Panc1 (cell line): ENCODE measurements around the gene OR5B3. TPM values are rescaled to one million over a fixed set of nuclear protein-coding genes. Genes with fewer than 3 reads are reported as not detected.

ENCODE experiments used
- ATAC-seq: fragments of 200-7000 bp; cut with Tn5 transposase; 2 replicates; pipeline ENCODE4 v1.9.1; 2020; ENCODE audit warnings: mild to moderate bottlenecking, moderate library complexity
- Bru-seq: library from RNA; stranded (reverse); fragments of 400-500 nt; gene quantifications from one replicate; lab custom pipeline; 2021; lab: Mats Ljungman, UMichigan
- BruChase-seq, 2 experiments: library from RNA; stranded (reverse); fragments of 400-500 nt; gene quantifications; one replicate each; lab custom pipeline; 2021; lab: Mats Ljungman, UMichigan
- BruUV-seq: library from RNA; stranded (reverse); fragments of 400-500 nt; replicated peaks from 2 replicates; lab custom pipeline; 2021; lab: Mats Ljungman, UMichigan
- CTCF ChIA-PET: fragments of 300-600 bp; sonication (Branson Sonifier 250); formaldehyde crosslinking; loops from one replicate; lab custom pipeline; 2022; ENCODE audit warnings: antibody characterized with exemption; lab: Charles Lee
- POLR2A ChIA-PET: fragments of 300-600 bp; sonication (Branson Sonifier 250); formaldehyde crosslinking; loops from one replicate; lab custom pipeline; 2022; ENCODE audit warnings: antibody characterized with exemption; lab: Charles Lee
- DNase-seq: peaks from one replicate; pipeline ENCODE4 v3.0.0-alpha.2; 2010; ENCODE audit warnings: low read depth, low spot score
- H3K27ac ChIP-seq: 2 replicates; pipeline ENCODE4 v1.5.1; 2011; ENCODE audit warnings: mild to moderate bottlenecking, low read length, inconsistent platforms
- H3K27me3 ChIP-seq: fragments of 200-500 bp; sonication (Bioruptor generic); 2 replicates; pipeline ENCODE4 v1.6.0; 2014; ENCODE audit warnings: low read length, inconsistent platforms; ENCODE audit not compliant: control insufficient read depth, insufficient read depth
- H3K36me3 ChIP-seq: fragments of 200-500 bp; sonication (Bioruptor generic); 2 replicates; pipeline ENCODE4 v1.5.1; 2014; ENCODE audit warnings: inconsistent platforms, mild to moderate bottlenecking, low read length, moderate library complexity; ENCODE audit not compliant: control insufficient read depth, insufficient read depth
- H3K4me1 ChIP-seq: 2 replicates; pipeline ENCODE4 v1.5.1; 2011; ENCODE audit warnings: inconsistent platforms, mild to moderate bottlenecking, low read length, moderate library complexity; ENCODE audit not compliant: control insufficient read depth, insufficient read depth
- H3K4me3 ChIP-seq, 2 experiments: 2 replicates each; pipeline ENCODE4 v1.5.1; 2011 to 2012; ENCODE audit warnings: low read depth in 2 of 2, low read length in 2 of 2, mild to moderate bottlenecking in 2 of 2, inconsistent platforms in 1 of 2, moderate library complexity in 1 of 2
- H3K9me3 ChIP-seq: fragments of 200-500 bp; sonication (Bioruptor generic); 2 replicates; pipeline ENCODE4 v1.5.1; 2014; ENCODE audit warnings: low read depth, mild to moderate bottlenecking, inconsistent platforms, low read length, moderate library complexity; ENCODE audit not compliant: control insufficient read depth, insufficient read depth
- POLR2AphosphoS5 ChIP-seq: IDR thresholded peaks from 2 replicates; pipeline ENCODE4 v1.6.1; 2012; ENCODE audit warnings: mild to moderate bottlenecking, low read depth, low read length, moderate library complexity
- SIN3A ChIP-seq: IDR thresholded peaks from 2 replicates; pipeline ENCODE4 v1.6.1; 2012; ENCODE audit warnings: low read depth, mild to moderate bottlenecking, low read length, moderate library complexity, borderline replicate concordance; ENCODE audit not compliant: insufficient read depth
- TCF7L2 ChIP-seq: IDR thresholded peaks from 2 replicates; pipeline ENCODE4 v1.6.1; 2011; ENCODE audit warnings: mild to moderate bottlenecking, low read depth, low read length, inconsistent platforms
- in situ Hi-C: cut with HindIII; loops from 2 replicates; pipeline ENCODE4 v1.10.0; 2016; ENCODE audit warnings: low sequenced_read_pairs, low pct_unique_long_range_greater_than_20kb
- intact Hi-C: fragments of 100-400 bp; cut with micrococcal nuclease; formaldehyde crosslinking; loops from one replicate; pipeline ENCODE4 v1.10.0; 2022; ENCODE audit not compliant: unreplicated experiment
- long read RNA-seq: library from polyadenylated mRNA; unstranded; transcript quantifications from one replicate; pipeline ENCODE4 v2.0.0, GENCODE V29; 2021; ENCODE audit not compliant: unreplicated experiment
- polyA plus RNA-seq: library from polyadenylated mRNA; unstranded; fragments of >200 nt; gene quantifications from one replicate; pipeline ENCODE4 v1.2.1, GENCODE V29; 2012; ENCODE audit warnings: missing spikeins; ENCODE audit not compliant: insufficient read length
- total RNA-seq: library from RNA; stranded (reverse); gene quantifications from one replicate; pipeline ENCODE4 v1.2.1, GENCODE V29; 2021; ENCODE audit not compliant: unreplicated experiment
- TF ChIP-seq, protein P1 (sequence below), 2 experiments: IDR thresholded peaks; 2 replicates each; pipeline ENCODE4 v1.6.1; 2011 to 2012; ENCODE audit warnings: low read depth in 2 of 2, control low read depth in 1 of 2, low read length in 1 of 2, mild to moderate bottlenecking in 1 of 2, moderate library complexity in 1 of 2; ENCODE audit not compliant: insufficient read depth in 1 of 2
- TF ChIP-seq, protein P2 (sequence below): fragments of 450-650 bp; IDR thresholded peaks from 2 replicates; pipeline ENCODE4 v1.5.1; 2017; ENCODE audit warnings: mild to moderate bottlenecking

OR5B3 gene
- not detected for total RNA-seq
- not detected for polyA plus RNA-seq
- Bru-seq, nascent RNA, result not detected
- percentile 13 among the genes with signal in this experiment for BruChase-seq, experiment 1, labeled RNA remaining after a 2-hour chase
- not detected for BruChase-seq, experiment 2, labeled RNA remaining after a 6-hour chase
- long read RNA-seq, result 0 reads

DNA sequence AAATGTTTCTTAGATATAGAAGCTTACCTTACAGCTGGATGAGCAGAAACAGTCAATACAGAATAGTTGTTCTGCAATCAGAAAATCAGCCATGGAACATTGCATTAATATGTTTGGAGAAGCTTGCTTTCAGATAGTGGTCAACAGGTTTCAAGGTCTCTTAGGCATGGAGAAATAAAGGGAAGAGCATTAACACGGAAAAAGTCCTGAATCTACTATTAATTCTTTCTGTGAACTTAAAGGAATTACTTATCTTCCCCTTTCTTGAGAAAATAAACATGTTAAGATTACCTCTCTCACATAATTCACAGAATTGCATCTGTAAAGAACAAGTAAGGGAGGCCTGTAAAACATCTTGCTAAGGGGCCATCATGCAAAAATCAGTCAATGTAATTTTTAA lies at the start of gene OR5B3:
Gene OR5B3, minus strand, starts transcription at position 101 of the 400 bp plus-strand sequence. CDS start 3,465 bp downstream, outside the sequence.
- BruUV-seq, result no TSS peak
- no peaks in the 10 kb centered on the region for H3K4me1 ChIP-seq
- intact Hi-C loops (no loop called here), in situ Hi-C loops (no loop called here)
- H3K9me3 ChIP-seq, result no peaks in the 10 kb centered on the region
- ATAC-seq, result no peak
- H3K27ac ChIP-seq, result no peak within 1 kb of the TSS
- no peak for DNase-seq
- TF ChIP-seq, protein P1, sequence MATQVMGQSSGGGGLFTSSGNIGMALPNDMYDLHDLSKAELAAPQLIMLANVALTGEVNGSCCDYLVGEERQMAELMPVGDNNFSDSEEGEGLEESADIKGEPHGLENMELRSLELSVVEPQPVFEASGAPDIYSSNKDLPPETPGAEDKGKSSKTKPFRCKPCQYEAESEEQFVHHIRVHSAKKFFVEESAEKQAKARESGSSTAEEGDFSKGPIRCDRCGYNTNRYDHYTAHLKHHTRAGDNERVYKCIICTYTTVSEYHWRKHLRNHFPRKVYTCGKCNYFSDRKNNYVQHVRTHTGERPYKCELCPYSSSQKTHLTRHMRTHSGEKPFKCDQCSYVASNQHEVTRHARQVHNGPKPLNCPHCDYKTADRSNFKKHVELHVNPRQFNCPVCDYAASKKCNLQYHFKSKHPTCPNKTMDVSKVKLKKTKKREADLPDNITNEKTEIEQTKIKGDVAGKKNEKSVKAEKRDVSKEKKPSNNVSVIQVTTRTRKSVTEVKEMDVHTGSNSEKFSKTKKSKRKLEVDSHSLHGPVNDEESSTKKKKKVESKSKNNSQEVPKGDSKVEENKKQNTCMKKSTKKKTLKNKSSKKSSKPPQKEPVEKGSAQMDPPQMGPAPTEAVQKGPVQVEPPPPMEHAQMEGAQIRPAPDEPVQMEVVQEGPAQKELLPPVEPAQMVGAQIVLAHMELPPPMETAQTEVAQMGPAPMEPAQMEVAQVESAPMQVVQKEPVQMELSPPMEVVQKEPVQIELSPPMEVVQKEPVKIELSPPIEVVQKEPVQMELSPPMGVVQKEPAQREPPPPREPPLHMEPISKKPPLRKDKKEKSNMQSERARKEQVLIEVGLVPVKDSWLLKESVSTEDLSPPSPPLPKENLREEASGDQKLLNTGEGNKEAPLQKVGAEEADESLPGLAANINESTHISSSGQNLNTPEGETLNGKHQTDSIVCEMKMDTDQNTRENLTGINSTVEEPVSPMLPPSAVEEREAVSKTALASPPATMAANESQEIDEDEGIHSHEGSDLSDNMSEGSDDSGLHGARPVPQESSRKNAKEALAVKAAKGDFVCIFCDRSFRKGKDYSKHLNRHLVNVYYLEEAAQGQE (IDR thresholded peaks at IDR 0.05; ENCODE audit: insufficient read depth in 1 of 2, low read depth in 2 of 2, low read length in 1 of 2), result no peak
- TF ChIP-seq TCF7L2 (no peak), POLR2AphosphoS5 (no peak), SIN3A (no peak)
- TF ChIP-seq, protein P2, sequence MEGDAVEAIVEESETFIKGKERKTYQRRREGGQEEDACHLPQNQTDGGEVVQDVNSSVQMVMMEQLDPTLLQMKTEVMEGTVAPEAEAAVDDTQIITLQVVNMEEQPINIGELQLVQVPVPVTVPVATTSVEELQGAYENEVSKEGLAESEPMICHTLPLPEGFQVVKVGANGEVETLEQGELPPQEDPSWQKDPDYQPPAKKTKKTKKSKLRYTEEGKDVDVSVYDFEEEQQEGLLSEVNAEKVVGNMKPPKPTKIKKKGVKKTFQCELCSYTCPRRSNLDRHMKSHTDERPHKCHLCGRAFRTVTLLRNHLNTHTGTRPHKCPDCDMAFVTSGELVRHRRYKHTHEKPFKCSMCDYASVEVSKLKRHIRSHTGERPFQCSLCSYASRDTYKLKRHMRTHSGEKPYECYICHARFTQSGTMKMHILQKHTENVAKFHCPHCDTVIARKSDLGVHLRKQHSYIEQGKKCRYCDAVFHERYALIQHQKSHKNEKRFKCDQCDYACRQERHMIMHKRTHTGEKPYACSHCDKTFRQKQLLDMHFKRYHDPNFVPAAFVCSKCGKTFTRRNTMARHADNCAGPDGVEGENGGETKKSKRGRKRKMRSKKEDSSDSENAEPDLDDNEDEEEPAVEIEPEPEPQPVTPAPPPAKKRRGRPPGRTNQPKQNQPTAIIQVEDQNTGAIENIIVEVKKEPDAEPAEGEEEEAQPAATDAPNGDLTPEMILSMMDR, result no peak
- H3K36me3 ChIP-seq, result no peaks in the 10 kb centered on the region; the same call in 1 of the 2 replicates
- H3K4me3 ChIP-seq, result no peak within 1 kb of the TSS
- no peaks in the 10 kb centered on the region for H3K27me3 ChIP-seq
- POLR2A ChIA-PET, result no interaction called here
- CTCF ChIA-PET, result no interaction called here

DNA sequence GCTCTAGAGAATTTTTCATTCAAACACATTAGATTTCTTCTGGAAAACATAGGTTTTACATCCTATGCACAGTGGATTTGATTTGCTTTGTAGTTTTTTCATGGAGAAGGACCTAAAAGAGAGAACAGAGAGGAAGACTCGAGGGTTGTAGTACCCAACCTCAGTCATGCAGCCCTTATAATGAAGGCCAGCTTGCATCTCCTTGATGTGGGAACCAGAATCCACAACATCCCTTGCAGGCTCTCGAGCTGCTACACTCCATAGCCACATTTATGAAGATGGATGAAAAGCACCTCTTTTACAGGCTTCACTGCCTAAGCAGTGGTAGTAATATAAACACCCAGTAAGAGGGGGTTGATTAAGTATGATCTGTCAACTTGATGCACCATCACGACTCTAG lies 44.9 kb upstream of the OR5B3 start:
- POLR2A ChIA-PET, result no interaction called here
- TF ChIP-seq SIN3A, result no peak
- no peak for TF ChIP-seq POLR2AphosphoS5
- no peak for TF ChIP-seq TCF7L2
- TF ChIP-seq, protein P2, result no peak
- CTCF ChIA-PET, result no interaction called here
- BruUV-seq, result no TSS peak
- Histone ChIP-seq H3K4me3 (no peak overlapping the region), H3K9me3 (no peaks in the 10 kb centered on the region), H3K36me3 (no peaks in the 10 kb centered on the region), H3K27ac (no peak overlapping the region), H3K27me3 (no peaks in the 10 kb centered on the region), H3K4me1 (no peaks in the 10 kb centered on the region)
- in situ Hi-C loops, result no loop called here
- DNase-seq, result no peak
- no peak for ATAC-seq
- intact Hi-C loops, result no loop called here
